Body of pancreas (tissue), 4 donors: Measurements from ENCODE around the gene PSG7.
"Not testable (repeated sequence)": the region's sequence is repeated elsewhere in the genome, so short reads cannot be mapped to it uniquely, and the experiment has no call there.

Experiments used
- CTCF ChIP-seq, 7 experiments: fragments of 450-650 bp in 4 of 7; fragments of 200-600 bp in 3 of 7; sonication (generic) in 3 of 7; IDR thresholded peaks; one replicate each; pipeline ENCODE4 v1.5.1; 2016 to 2019; ENCODE audit warnings: antibody characterized with exemption in 7 of 7
- POLR2A ChIP-seq, 3 donors: fragments of 450-650 bp; IDR thresholded peaks; one replicate each; pipeline ENCODE4 v1.6.1; 2016; ENCODE audit warnings: antibody characterized with exemption in 3 of 3, mild to moderate bottlenecking in 2 of 3

- TF ChIP-seq POLR2A, CTCF (IDR thresholded peaks at IDR 0.05): not testable (repeated sequence)
Observed at GRCh38 chr19:42882010-42882409, 55.0 kb downstream of the PSG7 start.
